ENCODE data around the gene VAC14.

The VAC14 gene

DNA sequence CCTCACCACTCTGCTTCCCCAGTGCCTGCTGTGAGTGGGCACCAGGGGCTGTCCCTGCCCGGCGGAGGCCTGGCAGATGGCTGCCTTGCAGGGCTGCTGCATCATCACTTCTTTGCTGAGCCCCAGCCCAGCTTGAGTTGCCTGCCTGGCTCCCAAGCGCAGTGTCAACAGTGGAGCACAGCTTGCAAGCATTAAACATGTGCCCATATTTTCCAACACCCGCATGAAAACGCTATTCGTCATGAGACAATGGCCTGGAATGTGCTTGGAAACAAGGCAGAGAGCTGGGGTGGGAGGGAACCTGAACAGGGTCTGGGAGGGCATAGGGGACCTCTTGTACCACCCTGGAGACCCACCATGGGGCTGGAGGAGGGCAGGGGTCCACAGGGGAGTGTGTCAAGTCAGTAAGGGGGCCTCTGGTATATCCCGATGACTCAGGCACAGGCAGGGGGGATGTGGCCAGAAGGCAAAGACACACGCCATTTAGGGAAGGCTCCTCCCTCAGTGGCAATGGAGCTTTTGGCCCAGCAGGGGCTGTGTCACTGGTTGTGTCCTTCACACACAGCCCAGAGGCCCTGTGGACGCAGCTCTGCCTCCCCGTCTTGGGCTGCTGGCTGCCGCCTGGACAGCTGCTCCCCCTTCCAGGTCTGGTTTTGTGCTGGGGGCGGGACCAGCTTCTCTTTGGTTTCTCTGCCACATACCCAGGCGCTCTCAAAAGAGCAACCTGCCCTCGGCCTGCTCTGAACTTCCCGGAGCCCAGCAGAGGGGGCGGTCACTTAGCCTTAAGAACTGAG is 97.7 kb downstream of the VAC14 start:
- no peak for DNase-seq

DNA sequence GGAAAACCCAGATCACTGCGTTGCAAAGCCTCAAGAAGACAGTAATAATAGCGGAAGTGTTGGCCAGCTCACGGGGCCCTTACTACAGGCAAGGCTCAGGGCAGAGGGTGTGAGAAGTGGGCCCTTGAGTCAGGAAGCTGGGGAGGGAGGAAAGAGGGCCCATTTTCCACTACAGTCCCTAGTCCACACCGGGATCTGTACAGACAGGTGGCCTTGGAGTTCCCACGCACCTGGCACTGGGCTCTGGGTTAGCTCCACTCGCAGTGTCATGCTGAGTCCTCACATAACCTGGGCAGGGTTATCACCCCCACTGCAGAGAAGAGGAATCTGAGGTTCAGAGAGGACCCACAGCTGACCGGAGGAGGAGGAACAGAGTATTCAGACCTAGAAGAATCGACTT is 98.3 kb downstream of the VAC14 start:
- DNase-seq: no peak

DNA sequence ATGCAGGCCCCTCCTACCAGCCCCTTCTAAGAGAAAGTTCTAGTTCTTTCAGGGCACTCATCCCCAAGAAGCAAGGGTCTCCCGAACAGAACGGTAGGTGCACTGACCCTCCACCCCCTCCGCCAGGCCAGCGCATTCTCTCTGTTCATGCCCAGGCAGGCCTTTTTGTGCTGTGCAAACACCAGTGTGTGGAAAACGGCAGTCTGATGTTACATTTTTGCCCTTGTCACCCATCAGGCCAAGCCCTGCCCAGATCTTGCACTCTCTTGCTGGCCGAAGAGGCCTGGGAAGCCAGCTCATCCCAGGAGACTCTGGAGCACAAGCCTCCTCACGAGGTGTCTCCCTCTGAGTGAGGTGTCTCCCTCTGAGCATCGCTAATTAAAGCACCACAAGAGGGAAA is 99.0 kb downstream of the VAC14 start:
- DNase-seq: no peak

DNA sequence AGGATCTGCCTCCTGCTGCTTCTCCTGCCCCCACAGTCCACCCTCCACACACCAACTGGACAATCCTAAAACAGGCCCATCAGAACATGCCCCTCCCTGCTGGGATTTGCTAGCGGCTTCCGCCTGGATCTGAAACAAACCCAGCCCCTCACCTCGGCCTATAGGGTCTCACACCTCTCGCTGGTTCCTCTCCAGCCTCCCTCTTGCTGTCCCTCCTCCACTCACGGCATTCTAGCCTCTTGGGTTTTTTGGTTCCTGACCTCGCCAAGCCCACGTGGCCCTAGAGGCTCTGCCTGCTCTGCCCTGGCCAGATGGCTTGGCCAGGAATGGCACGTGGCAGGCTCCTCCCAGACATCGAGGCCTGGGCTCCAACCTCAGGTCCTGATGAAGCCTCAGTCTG is 99.4 kb downstream of the VAC14 start:
- DNase-seq: no peak

DNA sequence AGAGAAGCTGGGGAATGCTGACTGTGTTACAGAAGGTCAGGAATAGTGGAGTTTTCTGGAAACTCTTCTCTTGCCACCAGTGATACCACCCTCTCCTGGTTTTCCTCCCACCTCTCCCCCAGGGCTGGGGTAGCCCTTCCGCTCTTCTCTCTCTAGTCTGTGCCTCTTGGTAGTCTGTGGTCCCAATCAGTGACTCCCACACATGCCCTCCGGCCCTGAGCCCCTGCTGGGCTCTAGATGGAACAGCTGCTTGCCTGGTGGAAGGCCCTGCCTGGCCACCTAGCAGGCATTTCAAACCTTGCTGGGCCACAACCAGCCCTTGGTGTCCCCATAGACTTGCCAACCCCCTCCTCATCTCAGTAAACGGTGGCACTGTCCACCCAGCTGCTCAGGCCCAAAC is 99.9 kb downstream of the VAC14 start:
- no peak for DNase-seq

DNA sequence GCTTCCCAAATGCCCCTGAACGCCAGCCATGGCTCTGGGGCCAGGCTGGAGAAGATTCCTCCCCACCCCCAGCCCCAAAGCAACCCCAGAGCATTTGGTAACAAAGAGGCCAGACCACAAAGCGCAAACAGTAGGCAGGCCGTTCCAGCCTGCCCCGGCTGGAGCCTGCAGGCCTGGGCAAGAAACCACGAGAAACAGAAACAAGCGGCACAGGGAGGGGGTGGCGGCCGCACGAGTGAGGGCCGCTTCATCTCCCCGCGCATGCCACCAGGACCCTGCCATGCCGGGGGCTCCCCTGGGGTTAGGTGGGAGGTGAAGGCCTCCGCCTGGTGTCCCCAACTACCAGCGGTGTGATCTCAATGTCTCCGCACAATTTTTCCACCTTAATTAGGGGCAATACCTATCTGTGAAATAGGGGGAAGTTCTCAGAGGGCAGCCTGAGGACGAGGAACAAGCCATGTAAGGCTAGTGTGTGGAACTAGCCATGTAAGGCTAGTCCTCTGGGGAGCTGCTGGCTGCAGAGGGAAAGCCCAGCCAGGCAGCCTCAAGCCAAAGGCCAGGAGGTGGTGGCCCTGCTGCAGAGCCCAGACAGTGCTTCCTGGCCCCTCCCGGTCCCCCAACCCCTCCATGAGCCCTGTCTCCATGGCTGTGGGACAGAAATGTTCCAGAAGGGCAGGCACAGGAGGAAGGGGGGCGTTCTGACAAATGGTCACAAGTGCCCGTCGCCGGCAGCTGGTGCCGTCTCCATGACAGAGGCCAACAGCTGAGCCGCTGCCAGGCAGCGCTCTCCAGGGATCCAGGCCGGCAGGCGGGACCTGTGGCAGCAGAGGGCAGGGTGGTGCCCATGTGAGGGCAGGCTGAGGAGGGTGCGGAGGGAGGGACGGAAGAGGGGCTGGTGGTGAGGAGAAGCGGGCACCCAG is 100.6 kb downstream of the VAC14 start:
- DNase-seq: no peak

DNA sequence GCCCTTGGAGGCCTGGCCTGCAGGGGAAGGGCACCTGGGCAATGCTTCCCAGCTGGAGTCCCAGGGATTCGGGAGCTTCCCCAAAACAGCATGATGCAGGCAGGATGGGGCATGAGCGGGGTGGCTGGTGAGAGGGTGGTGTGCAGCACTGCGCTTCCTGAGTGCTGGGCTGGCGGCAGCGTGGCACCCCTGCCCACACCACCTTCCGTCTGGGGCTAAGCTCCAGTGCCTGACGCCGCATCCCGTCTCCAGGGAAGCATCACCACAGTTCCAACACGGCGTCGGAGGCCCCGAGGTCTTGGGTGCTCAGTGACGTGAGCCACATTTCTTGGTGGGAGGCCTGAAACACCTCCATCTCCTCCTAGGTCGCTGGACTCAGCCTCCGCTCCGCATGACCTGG is 101.3 kb downstream of the VAC14 start:
- no peak for DNase-seq

DNA sequence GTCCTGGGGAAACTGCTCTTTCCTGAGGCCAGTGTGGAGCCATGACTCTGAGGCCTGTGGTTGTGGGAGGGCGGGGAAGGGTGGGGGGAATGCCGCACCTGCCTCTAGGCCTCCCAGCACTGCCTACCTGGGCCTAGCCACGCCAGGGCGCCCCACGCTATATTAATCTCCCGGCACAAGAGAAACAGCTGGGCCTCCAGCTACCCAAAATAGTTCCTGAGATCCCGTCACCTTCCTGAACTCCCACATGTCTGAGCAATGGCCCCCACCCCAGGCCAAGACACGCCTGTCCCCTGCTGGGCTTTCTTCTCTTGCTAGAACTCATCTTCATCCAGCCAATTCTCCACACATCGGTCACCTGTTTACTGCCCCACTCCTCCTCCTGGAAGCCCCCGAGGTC is 102.1 kb downstream of the VAC14 start:
- DNase-seq: no peak

DNA sequence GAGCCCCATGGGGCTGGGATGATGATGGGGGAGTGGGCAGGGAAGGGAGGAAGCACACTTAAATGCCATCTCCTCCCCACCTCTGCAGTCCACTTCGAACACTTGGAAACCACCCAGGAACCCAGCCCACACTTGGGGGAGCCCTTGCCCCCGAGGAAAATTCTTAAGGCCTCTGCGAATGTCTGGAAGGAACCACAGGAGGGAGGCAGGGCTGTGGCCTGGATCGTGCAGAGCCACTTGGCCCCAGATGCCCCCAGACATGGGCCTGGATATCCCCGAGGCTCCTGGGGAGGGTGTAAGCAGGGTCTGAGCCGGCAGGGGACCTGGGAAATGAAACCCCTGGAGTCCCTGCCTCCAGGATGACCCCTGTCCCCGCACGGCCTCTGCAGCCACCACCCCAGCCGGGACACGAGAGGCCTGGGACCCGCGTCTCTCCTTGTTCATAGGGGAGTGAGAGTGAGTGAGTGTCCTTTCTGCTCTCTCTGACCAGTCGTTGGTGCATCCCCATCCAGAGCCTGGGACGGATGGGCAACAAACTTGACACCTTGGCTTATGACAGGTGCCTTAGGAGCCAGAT is 103.3 kb downstream of the VAC14 start:
- DNase-seq: no peak

DNA sequence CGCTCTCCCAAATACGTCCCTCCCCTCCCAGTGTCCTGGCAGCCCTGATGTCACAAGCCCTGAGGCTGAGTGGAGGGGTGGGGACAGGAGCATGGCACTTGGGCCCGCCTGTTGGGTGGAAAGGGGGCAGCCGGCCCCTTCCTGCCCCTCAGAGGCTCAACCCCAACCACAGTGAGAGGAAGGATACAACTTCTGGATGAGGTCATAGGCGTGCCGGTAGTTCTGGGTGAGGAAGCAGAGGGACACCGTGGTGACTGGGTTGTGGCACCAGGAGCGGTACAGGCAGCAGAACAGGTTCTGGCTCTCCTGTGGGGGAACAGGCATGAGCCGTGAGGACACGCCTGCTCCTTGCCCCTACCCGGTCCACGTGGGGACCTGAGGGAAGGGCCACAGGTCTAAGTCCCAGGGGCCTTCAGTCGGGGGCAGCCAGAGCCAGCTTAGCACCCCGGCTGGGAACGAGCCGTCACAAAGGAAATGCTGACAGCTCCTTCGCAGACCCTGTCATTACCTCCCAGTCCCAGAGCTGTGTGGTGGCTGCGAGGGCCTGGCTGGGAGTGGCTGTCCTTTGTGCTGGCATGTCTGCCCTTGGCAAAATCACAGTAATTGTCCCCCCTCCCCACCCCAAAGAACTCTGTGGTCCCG is 103.9 kb downstream of the VAC14 start:
- no peak for DNase-seq

DNA sequence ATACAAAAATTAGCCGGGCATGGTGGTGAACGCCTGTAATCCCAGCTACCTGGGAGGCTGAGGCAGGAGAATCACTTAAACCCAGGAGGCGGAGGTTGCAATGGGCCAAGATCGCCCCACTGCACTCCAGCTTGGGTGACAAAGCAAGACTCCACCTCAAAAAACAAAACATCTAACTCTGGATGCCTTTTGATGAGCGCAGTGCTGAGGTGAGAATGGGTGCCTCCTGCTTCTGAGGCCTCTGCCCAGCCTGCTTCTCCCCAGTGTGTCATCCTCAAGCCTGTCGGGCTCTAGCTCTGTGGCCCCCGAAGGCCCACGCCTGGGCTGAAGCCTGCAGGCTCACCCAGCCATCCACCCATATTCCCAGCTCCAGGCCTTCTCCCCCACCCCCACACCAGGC is 104.6 kb downstream of the VAC14 start:
- no peak for DNase-seq

DNA sequence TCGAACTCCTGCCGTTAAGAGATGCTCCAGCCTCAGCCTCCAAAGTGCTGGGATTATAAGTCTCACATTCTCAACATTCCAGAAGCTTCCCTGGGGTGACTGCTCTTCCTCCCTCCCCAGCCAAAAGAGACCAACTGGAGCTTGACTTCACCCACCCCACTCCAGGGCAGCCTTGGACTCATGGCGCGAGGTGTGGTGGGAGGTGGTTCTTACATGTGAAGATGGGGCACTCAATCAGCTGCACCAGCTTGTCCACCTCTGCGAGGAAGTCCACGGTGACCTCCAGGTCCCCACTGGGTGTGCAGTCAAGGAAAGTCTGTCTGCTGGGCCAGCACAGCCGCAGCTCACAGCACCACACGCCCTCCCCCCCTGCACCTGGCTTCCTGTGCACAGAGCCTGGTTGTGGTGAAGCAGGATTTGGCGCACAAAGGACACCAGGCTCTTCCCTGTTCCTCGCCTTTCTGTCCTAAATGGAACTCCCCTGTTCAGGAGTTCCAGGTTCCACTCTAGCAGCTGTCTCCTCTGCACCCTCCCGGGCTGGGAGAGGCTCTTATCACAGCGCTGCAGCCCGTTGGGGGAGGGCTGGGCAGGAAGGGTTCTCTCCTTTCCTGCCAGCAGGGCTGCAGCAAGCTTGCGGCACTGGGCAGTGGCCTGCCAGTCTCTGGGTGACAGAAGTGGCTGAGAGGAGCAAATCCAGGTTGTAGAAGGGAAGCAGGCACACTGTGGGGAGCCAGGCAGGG is 105.5 kb downstream of the VAC14 start:
- DNase-seq: no peak

DNA sequence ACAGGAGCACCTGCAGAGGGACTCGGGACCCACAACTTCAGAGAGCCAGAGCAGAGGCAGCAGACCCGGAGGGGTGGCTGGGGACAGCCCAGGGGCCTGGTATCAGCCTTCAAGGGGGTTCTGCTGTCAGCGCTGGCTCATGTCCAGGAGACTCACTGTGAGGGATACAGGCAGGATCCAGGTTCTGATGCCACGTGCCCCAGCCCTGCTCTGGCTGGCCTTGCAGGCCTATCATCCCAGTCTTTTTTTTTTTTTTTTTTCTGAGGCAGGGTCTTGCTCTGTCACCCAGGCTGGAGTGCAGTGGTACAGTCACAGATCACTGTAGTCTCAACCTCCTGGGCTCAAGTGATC is 106.1 kb downstream of the VAC14 start:
- no peak for DNase-seq

DNA sequence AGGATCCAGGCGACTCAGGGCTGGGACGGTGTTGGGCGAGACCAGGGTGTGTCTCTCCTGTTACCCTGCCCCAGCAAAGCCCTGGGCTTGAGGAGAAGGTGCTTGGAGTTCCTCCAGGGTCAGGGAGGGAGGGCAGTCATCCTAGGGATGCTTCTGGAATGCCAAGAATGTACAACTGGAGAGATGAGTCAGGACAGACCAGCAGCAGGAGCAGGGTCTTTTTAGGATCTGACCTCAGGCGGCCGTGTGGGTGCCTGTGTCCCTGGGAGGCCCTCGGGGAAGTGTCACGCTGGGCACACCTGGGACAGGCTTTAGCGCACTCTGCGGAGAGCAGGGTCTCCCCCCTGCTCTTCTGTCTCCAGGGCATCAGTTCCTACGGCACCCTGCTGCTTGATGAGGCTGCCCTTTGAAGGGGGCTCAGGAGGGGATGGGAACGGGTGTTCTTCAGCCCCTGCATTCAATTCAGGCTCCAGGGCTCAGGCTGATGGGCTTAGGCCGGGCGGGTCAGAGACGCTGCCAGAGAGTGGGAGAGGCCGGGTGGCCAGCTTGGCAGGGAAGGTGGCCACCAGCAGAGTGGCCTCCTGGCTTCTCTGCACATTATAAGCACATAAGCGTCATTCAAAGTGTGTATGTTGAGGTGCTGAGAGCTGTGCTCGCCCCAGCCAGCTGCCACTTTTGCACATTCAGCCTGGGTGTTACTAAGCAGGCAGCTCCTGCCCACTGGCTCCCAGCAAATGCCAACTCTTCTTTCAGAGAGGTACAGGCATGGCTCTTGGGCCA is 106.7 kb downstream of the VAC14 start:
- no peak for DNase-seq

DNA sequence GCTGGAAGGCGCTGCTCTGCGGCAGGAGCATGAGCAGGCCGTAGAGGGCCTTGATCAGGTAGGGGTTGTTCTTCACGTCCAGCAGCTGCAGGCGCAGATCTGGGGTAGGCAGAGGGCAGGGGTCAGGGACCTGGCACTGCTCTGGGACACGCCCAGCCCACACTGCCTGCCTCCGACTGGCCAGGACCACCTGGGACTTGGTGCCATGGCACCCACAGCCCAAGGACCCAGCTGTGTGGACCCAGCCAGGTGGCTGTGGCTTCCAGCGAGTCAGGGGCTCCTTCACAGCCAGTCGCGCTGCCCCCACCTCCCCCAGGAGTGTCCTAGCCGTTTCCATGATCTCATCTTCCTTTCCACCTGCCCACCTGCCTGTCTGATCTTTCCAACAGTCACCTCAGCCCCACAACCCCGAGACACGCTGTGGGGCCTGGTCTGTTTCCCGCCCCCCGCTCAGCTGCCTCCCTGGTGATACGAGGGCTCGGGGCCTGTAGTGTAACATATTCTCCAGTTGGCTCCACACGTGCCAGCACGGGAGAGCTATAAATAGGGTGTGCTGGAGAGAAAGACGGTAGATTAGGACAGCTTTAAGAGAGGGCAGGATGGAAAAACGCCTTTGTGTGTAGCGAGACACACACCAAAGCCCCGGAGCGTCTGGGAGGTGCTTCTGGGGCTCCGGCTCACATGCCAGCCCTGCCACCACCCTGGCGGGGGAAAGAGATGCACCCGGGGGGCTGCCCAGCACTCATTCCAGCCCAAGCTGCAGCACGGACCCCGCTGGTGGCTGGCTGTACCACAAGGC is 107.9 kb downstream of the VAC14 start:
- no peak for DNase-seq

DNA sequence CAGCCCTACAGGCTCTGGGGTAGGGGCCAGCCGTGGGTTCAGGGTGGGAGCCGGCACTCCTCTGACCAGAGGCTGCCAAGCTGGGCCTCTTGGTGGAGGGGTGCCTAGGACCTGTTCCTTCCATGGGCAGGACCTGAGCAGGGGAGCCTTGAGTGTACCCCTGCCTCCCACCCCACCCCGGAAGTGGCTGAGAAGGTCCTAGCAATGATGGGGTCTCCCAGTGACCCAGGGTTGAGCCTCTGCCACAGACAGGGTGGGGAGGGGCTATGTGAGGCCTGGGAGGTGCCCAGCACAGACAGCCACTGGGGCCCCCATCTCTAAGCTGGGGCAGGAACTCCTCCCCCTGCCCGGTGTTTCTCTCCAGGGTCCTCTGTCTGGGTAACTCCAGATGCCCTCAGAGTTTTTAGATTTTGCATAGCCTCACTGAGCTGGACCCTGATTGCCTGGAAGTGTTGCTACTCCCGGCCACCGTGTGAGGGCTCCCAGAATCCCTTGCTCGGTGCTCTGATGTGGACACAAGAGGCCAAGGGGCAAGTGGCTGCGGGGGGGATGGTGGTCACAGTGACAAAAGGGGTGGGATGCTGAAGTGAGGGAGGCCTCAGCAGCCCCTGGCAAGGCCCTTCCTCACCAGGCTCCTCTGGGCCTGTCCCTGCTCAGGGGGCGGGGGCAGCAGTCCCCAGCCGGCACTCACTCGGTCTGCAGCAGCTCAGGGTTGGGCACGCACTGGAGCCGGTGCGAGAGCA is 108.7 kb downstream of the VAC14 start:
- DNase-seq: no peak

DNA sequence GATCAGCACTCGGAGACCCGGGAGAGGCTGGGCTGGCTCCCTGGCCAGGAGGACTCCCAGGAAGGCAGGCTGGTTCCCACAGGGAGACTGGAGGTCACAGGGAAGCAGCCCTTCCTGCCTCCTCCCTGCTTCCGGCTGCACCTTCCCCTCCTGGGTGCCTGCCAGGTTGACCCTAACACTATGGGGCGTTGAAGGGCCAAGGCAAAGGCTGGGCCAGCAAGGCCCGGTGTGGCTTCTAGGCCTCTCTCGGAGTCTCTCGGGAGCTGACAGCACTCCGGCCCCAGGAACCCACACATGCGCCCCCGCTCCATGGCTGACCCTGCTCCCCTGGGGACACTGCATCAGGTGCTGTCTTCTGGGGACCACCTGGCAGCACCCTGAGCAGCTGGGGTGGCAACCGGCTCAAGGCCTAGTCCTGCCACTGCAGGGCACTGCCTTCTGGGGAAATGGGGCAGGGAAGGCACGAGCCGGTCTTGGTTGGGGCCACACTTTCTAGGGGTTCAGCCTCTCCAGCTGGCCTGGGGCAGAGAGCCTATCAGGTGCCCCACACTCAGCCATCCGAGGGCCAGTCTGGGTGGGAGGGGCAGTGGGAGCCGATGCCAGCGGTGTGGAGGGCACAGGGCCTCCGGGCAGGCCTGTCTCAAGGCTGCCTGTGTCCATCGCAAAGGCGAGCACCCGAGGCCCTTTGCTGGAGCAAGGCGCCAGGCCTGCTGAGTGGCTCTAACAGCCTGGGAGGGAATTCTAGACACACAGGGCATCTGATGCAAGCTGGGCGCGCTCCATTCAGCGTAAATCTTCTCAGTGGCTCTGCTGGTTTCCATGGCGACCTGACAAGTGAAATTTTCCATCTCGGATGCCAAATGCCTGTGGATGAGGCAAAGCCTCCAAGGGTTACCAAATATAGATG is 109.5 kb downstream of the VAC14 start:
- DNase-seq: no peak

DNA sequence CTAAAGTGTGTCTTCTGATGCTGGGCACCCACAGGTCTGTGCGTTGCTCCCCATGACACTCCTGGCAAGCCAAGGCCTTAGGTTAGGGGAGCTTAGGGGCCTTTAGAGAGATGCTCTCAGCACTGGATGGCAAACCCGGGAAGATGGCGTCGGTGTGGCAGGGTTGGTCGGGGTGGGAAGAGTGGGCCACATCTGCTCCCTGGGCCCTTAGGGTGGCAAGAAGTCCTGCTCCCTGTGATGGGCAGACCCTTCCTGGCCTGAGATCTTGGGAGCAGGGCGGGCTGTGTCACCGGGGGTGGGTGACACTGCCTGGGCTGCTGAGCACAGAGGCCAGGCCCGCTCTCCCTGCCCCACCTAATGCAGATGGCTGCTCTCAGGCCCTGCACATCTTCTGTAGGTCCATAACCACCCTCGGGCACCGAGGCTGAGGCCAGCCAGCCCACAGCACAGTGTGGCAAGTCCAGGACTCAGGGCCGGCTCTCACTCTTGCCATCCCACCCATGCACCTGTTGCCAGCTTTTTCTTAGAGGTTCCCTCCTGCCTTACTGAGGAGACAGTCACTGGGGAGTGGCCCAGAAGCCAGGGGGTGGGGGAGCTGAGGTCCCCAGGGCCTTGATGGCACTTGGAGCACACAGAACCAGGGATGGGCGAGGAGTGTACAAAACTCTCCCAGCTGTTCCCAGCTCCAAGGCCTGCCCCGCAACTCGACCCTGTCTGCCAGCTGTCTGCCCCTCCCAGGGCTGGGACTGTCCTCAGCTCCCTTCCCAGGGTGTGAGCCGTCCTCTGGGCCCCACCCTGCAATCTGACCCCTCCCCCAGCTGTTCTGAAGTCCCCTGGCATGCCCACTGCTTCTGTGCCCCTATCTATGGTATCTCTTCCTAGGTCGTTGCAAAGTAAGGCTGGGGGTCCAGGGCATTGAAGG is 110.7 kb downstream of the VAC14 start:
- no peak for DNase-seq
